H9 (cell line): ENCODE measurements around the gene PPIP5K2. TPM values are rescaled to one million over a fixed set of nuclear protein-coding genes. Genes with fewer than 3 reads are reported as not detected.

ENCODE experiments used
- DNase-seq: peaks from one replicate; pipeline ENCODE4 v3.0.0-alpha.2; 2017
- H2AFZ ChIP-seq: one replicate; pipeline ENCODE4 v1.6.1; 2013; ENCODE audit warnings: mild to moderate bottlenecking, low read length, control low read depth, moderate library complexity
- H2AK5ac ChIP-seq: 2 replicates; pipeline ENCODE4 v1.6.1; 2013; ENCODE audit warnings: low read length, control low read depth, mixed read lengths; ENCODE audit not compliant: insufficient read length
- H2BK120ac ChIP-seq: one replicate; pipeline ENCODE4 v1.6.1; 2013; ENCODE audit warnings: low read depth, mild to moderate bottlenecking, low read length, control low read depth, inconsistent platforms; ENCODE audit not compliant: poor library complexity, severe bottlenecking
- H2BK12ac ChIP-seq: 2 replicates; pipeline ENCODE4 v1.6.1; 2013; ENCODE audit warnings: low read length, control low read depth, mixed read lengths, low read depth; ENCODE audit not compliant: insufficient read length
- H2BK15ac ChIP-seq: 2 replicates; pipeline ENCODE4 v1.6.1; 2013; ENCODE audit warnings: low read depth, low read length, control low read depth
- H2BK20ac ChIP-seq: one replicate; pipeline ENCODE4 v1.6.1; 2013; ENCODE audit warnings: low read depth, mild to moderate bottlenecking, low read length, control low read depth, inconsistent platforms; ENCODE audit not compliant: poor library complexity, severe bottlenecking
- H2BK5ac ChIP-seq: 2 replicates; pipeline ENCODE4 v1.6.1; 2013; ENCODE audit warnings: low read length, control low read depth, mixed read lengths; ENCODE audit not compliant: insufficient read length
- H3K14ac ChIP-seq: 2 replicates; pipeline ENCODE4 v1.6.1; 2013; ENCODE audit warnings: low read length, control low read depth; ENCODE audit not compliant: insufficient read depth
- H3K18ac ChIP-seq: 2 replicates; pipeline ENCODE4 v1.6.1; 2013; ENCODE audit warnings: low read depth, mild to moderate bottlenecking, mixed read lengths, low read length, control low read depth; ENCODE audit not compliant: insufficient read length
- H3K23ac ChIP-seq: 2 replicates; pipeline ENCODE4 v1.6.1; 2013; ENCODE audit warnings: low read length, control low read depth, mixed read lengths, low read depth; ENCODE audit not compliant: insufficient read length
- H3K23me2 ChIP-seq: 2 replicates; pipeline ENCODE4 v1.6.1; 2013; ENCODE audit warnings: low read depth, mild to moderate bottlenecking, mixed read lengths, low read length, control low read depth; ENCODE audit not compliant: insufficient read length, poor library complexity, severe bottlenecking
- H3K27ac ChIP-seq: 2 replicates; pipeline ENCODE4 v1.5.1; 2013; ENCODE audit warnings: low read length, control low read depth, mixed read lengths, low read depth; ENCODE audit not compliant: insufficient read length
- H3K27me3 ChIP-seq: 2 replicates; pipeline ENCODE4 v1.6.1; 2013; ENCODE audit warnings: low read length, control low read depth, inconsistent platforms; ENCODE audit not compliant: insufficient read depth
- H3K4ac ChIP-seq: 2 replicates; pipeline ENCODE4 v1.6.1; 2013; ENCODE audit warnings: low read depth, mild to moderate bottlenecking, control low read depth, inconsistent platforms, low read length, moderate library complexity
- H3K4me1 ChIP-seq: 2 replicates; pipeline ENCODE4 v1.6.1; 2013; ENCODE audit warnings: low read length, control low read depth, inconsistent platforms; ENCODE audit not compliant: insufficient read depth
- H3K4me2 ChIP-seq: 2 replicates; pipeline ENCODE4 v1.6.1; 2013; ENCODE audit warnings: low read length, control low read depth, mixed read lengths; ENCODE audit not compliant: insufficient read length, insufficient read depth
- H3K56ac ChIP-seq: 2 replicates; pipeline ENCODE4 v1.6.1; 2013; ENCODE audit warnings: low read depth, mild to moderate bottlenecking, mixed read lengths, low read length, control low read depth; ENCODE audit not compliant: insufficient read length
- H3K79me1 ChIP-seq: 2 replicates; pipeline ENCODE4 v1.6.1; 2013; ENCODE audit warnings: low read depth, mild to moderate bottlenecking, moderate library complexity, low read length, control low read depth, inconsistent platforms; ENCODE audit not compliant: insufficient read depth, poor library complexity, severe bottlenecking
- H3K79me2 ChIP-seq: 2 replicates; pipeline ENCODE4 v1.6.1; 2013; ENCODE audit warnings: low read length, control low read depth, inconsistent platforms; ENCODE audit not compliant: insufficient read depth
- H3K9ac ChIP-seq: 2 replicates; pipeline ENCODE4 v1.6.1; 2013; ENCODE audit warnings: low read length, control low read depth, mixed read lengths; ENCODE audit not compliant: insufficient read length; ENCODE audit errors: extremely low read depth
- H3K9me3 ChIP-seq: one replicate; pipeline ENCODE4 v1.6.1; 2013; ENCODE audit warnings: low read depth, low read length, inconsistent platforms; ENCODE audit not compliant: control insufficient read depth
- H3T11ph ChIP-seq: one replicate; pipeline ENCODE4 v1.6.1; 2013; ENCODE audit warnings: mild to moderate bottlenecking, low read length, control low read depth, inconsistent platforms
- H4K20me1 ChIP-seq: one replicate; pipeline ENCODE4 v1.6.1; 2013; ENCODE audit not compliant: control insufficient read depth, insufficient read length, insufficient read depth
- H4K5ac ChIP-seq: 2 replicates; pipeline ENCODE4 v1.6.1; 2013; ENCODE audit warnings: low read depth, mild to moderate bottlenecking, mixed read lengths, low read length, control low read depth; ENCODE audit not compliant: insufficient read length
- H4K8ac ChIP-seq: replicated peaks from 2 replicates; pipeline ENCODE4 v1.6.1; 2013; ENCODE audit warnings: low read length, control low read depth, mixed read lengths, low read depth; ENCODE audit not compliant: insufficient read length
- H4K91ac ChIP-seq: 2 replicates; pipeline ENCODE4 v1.6.1; 2013; ENCODE audit warnings: low read depth, mild to moderate bottlenecking, moderate library complexity, mixed read lengths, low read length, control low read depth; ENCODE audit not compliant: insufficient read length
- H3K27ac Mint-ChIP-seq, 3 experiments: 2 replicates in 2 of 3; 3 replicates in 1 of 3; pipeline ENCODE4 v1.8.0; 2020 to 2021; ENCODE audit warnings: mixed read lengths in 3 of 3, mild to moderate bottlenecking in 1 of 3, moderate library complexity in 1 of 3
- H3K27me3 Mint-ChIP-seq: 2 replicates; pipeline ENCODE4 v1.8.0; 2021; ENCODE audit warnings: low read depth, mild to moderate bottlenecking, moderate library complexity, mixed read lengths
- H3K36me3 Mint-ChIP-seq, 3 experiments: 2 replicates in 2 of 3; 3 replicates in 1 of 3; pipeline ENCODE4 v1.8.0; 2020 to 2021; ENCODE audit warnings: low read depth in 3 of 3, mixed read lengths in 3 of 3; ENCODE audit not compliant: insufficient read depth in 1 of 3
- H3K4me1 Mint-ChIP-seq, 2 experiments: 2 replicates each; pipeline ENCODE4 v1.8.0; 2020; ENCODE audit warnings: mixed read lengths in 2 of 2
- H3K4me3 Mint-ChIP-seq, 2 experiments: 2 replicates in 1 of 2; 3 replicates in 1 of 2; pipeline ENCODE4 v1.8.0; 2020 to 2021; ENCODE audit warnings: mild to moderate bottlenecking in 2 of 2, mixed read lengths in 2 of 2, moderate library complexity in 1 of 2
- H3K9me3 Mint-ChIP-seq, 2 experiments: 2 replicates in 1 of 2; 3 replicates in 1 of 2; pipeline ENCODE4 v1.8.0; 2020; ENCODE audit warnings: mild to moderate bottlenecking in 2 of 2, mixed read lengths in 2 of 2, moderate library complexity in 1 of 2
- CTCF ChIP-seq: fragments of 200-600 bp; sonication (generic); conservative IDR thresholded peaks from 3 replicates; pipeline ENCODE4 v1.8.0; 2021; ENCODE audit warnings: antibody characterized with exemption, mild to moderate bottlenecking
- WGBS: extraction: QIAGEN DNeasy Blood & Tissue Kit; methylation state at CpG from one replicate; pipeline ENCODE4 v1.1.7; 2013; ENCODE audit warnings: missing lambda C conversion rate, low lambda C conversion rate, mixed read lengths; ENCODE audit not compliant: insufficient read length; ENCODE audit errors: extremely low coverage; 5-methylcytosine and 5-hydroxymethylcytosine counted together
- total RNA-seq: library from RNA; stranded (reverse); gene quantifications from 2 replicates; pipeline ENCODE4 v1.2.1, GENCODE V29; 2021

PPIP5K2 gene
- total RNA-seq, 1 experiment from 2014 or later = 43.8 TPM

GRCh38 chr5:103114440-103114839, 5.7 kb upstream of the PPIP5K2 start:
- Histone ChIP-seq H3T11ph (no peak overlapping the region), H2BK15ac (no peak overlapping the region), H3K14ac (no peak overlapping the region), H3K9me3 (no peaks in the 10 kb centered on the region), H3K4me1 (peaks cover 2% of the 10 kb centered on the region; the same call in 1 of the 2 replicates), H3K56ac (no peak overlapping the region), H2BK12ac (no peak overlapping the region), H4K91ac (no peak overlapping the region), H2BK120ac (no peak overlapping the region), H2AK5ac (no peak overlapping the region), H2BK20ac (no peak overlapping the region), H3K79me1 (no peaks in the 10 kb centered on the region), H4K8ac (no peak overlapping the region), H2BK5ac (no peak overlapping the region), H3K23ac (no peak overlapping the region), H3K27ac (no peak overlapping the region), H3K9ac (no peak overlapping the region), H3K79me2 (no peaks in the 10 kb centered on the region), H3K4ac (no peak overlapping the region), H3K4me2 (no peak overlapping the region), H4K20me1 (no peaks in the 10 kb centered on the region), H3K18ac (no peak overlapping the region), H3K23me2 (no peaks in the 10 kb centered on the region), H4K5ac (no peak overlapping the region), H3K27me3 (no peaks in the 10 kb centered on the region), H2AFZ (no peak overlapping the region)
- Mint-ChIP-seq H3K27ac (no peak overlapping the region), H3K36me3 (peaks cover 0 to 9% (median 2%) of the 10 kb centered on the region in 3 experiments; a peak in 4 of 7 replicates), H3K4me3 (no peak overlapping the region), H3K9me3 (no peaks in the 10 kb centered on the region; a peak in 1 of 5 replicates), H3K27me3 (no peaks in the 10 kb centered on the region), H3K4me1 (peaks cover 18 to 28% of the 10 kb centered on the region in 2 experiments)
- DNase-seq = no peak
- no peak for TF ChIP-seq CTCF
- no CpG with 5 or more reads among the region's 2 CpGs for WGBS
